Stimulated activated CD4-positive, alpha-beta T cell treated with anti-CD3 and anti-CD28 coated beads, TNF-alpha, amount 100 ng/mL, for 4 hours (primary cell): ENCODE measurements around the gene LRSAM1.

Experiments
- DNase-seq, 3 experiments: peaks; one replicate each; pipeline ENCODE4 v3.0.0-alpha.2; 2020; ENCODE audit warnings: low read depth in 3 of 3

Gene LRSAM1

GRCh38 chr9:127550751-127551150 is 99.4 kb downstream of the LRSAM1 start:
- DNase-seq = no peak
